ENCODE data around the gene HOXB1.

- no peak for TF ChIP-seq POLR2A (IDR thresholded peaks at IDR 0.05; ENCODE audit: low read depth, low read length)
- no peak for TF ChIP-seq CTCF (IDR thresholded peaks at IDR 0.05; ENCODE audit: extremely low read depth in 1 of 2, insufficient read depth in 1 of 2, low read depth in 1 of 2, low read length in 2 of 2)
- no peak for TF ChIP-seq POLR2AphosphoS5 (IDR thresholded peaks at IDR 0.05; ENCODE audit: insufficient read depth, low read depth, low read length)
Measured at GRCh38 chr17:48528936-48529682, 1.7 kb downstream of the HOXB1 start.
